ENCODE results near the gene SRPK2. TPM values are rescaled to one million over a fixed set of nuclear protein-coding genes. Genes with fewer than 3 reads are reported as not detected.
A peak's percentile ranks its signal among the peaks of the same experiment; 100 is the strongest.

SRPK2 gene
- total and polyA plus RNA-seq, 2 of the 13 experiments (the other 11 are each of a cell fraction or from before 2014, with no cell fraction given): 10.1 to 22.3 TPM

DNA sequence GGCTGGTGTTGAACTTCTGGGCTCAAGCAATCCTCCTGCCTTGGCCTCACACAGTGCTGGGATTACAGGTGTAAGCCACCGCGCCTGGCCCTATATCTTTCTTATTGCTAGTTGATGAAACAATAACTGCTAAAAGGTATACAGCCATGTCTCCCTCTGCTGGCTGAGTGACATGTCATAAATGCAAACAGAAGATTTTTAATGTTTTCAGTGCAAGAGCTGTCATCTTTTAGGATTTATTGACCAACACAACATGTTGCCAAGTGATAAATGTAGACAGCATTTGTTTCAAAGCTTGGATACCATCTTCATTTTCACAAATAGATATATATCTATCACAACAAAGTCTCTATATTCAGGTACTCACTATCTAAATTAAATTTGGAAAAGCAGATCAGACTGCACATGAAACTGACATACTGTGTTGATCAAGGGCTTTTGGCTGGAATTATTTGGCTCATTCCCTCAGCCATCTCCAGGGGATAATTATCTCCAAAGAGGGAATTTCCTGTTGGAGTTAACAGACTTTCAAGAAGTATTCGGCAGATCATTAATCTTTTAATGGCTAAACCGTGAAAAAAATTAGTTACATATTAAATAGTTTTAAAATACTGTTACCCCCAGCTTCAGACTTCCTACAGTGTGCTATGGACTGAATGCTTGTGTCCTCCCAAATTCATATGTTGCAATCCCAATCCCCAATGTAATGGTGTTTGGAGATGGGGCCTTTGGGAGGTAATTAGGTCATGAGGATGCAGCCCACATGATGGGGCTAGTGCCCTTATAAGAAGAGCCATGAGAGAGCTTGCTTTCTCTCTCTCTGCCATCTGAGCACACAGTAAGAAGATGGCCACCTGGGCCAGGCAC lies 41.3 kb upstream of the SRPK2 start (continued):
- no peak for TF ChIP-seq GTF2F1 (IDR thresholded peaks at IDR 0.05; ENCODE audit: low read length)
- no peak for TF ChIP-seq ZBTB1 (CRISPR knock-in tag; IDR thresholded peaks at IDR 0.05; ENCODE audit: borderline replicate concordance)
- TF ChIP-seq, protein P1, sequence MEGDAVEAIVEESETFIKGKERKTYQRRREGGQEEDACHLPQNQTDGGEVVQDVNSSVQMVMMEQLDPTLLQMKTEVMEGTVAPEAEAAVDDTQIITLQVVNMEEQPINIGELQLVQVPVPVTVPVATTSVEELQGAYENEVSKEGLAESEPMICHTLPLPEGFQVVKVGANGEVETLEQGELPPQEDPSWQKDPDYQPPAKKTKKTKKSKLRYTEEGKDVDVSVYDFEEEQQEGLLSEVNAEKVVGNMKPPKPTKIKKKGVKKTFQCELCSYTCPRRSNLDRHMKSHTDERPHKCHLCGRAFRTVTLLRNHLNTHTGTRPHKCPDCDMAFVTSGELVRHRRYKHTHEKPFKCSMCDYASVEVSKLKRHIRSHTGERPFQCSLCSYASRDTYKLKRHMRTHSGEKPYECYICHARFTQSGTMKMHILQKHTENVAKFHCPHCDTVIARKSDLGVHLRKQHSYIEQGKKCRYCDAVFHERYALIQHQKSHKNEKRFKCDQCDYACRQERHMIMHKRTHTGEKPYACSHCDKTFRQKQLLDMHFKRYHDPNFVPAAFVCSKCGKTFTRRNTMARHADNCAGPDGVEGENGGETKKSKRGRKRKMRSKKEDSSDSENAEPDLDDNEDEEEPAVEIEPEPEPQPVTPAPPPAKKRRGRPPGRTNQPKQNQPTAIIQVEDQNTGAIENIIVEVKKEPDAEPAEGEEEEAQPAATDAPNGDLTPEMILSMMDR (CRISPR knock-in tag; IDR thresholded peaks at IDR 0.05): peak; percentile 75
- TF ChIP-seq, protein P2, sequence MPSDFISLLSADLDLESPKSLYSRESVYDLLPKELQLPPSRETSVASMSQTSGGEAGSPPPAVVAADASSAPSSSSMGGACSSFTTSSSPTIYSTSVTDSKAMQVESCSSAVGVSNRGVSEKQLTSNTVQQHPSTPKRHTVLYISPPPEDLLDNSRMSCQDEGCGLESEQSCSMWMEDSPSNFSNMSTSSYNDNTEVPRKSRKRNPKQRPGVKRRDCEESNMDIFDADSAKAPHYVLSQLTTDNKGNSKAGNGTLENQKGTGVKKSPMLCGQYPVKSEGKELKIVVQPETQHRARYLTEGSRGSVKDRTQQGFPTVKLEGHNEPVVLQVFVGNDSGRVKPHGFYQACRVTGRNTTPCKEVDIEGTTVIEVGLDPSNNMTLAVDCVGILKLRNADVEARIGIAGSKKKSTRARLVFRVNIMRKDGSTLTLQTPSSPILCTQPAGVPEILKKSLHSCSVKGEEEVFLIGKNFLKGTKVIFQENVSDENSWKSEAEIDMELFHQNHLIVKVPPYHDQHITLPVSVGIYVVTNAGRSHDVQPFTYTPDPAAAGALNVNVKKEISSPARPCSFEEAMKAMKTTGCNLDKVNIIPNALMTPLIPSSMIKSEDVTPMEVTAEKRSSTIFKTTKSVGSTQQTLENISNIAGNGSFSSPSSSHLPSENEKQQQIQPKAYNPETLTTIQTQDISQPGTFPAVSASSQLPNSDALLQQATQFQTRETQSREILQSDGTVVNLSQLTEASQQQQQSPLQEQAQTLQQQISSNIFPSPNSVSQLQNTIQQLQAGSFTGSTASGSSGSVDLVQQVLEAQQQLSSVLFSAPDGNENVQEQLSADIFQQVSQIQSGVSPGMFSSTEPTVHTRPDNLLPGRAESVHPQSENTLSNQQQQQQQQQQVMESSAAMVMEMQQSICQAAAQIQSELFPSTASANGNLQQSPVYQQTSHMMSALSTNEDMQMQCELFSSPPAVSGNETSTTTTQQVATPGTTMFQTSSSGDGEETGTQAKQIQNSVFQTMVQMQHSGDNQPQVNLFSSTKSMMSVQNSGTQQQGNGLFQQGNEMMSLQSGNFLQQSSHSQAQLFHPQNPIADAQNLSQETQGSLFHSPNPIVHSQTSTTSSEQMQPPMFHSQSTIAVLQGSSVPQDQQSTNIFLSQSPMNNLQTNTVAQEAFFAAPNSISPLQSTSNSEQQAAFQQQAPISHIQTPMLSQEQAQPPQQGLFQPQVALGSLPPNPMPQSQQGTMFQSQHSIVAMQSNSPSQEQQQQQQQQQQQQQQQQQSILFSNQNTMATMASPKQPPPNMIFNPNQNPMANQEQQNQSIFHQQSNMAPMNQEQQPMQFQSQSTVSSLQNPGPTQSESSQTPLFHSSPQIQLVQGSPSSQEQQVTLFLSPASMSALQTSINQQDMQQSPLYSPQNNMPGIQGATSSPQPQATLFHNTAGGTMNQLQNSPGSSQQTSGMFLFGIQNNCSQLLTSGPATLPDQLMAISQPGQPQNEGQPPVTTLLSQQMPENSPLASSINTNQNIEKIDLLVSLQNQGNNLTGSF (CRISPR knock-in tag; IDR thresholded peaks at IDR 0.05): no peak
- no peak for TF ChIP-seq IKZF1 (IDR thresholded peaks at IDR 0.05)
- peak; percentile 11; the same call in 1 of the 2 replicates for TF ChIP-seq RAD21 (CRISPR knock-in tag; IDR thresholded peaks at IDR 0.05)
- TF ChIP-seq, protein P3, sequence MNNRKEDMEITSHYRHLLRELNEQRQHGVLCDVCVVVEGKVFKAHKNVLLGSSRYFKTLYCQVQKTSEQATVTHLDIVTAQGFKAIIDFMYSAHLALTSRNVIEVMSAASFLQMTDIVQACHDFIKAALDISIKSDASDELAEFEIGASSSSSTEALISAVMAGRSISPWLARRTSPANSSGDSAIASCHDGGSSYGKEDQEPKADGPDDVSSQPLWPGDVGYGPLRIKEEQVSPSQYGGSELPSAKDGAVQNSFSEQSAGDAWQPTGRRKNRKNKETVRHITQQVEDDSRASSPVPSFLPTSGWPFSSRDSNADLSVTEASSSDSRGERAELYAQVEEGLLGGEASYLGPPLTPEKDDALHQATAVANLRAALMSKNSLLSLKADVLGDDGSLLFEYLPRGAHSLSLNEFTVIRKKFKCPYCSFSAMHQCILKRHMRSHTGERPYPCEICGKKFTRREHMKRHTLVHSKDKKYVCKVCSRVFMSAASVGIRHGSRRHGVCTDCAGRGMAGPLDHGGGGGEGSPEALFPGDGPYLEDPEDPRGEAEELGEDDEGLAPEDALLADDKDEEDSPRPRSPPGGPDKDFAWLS (CRISPR knock-in tag; IDR thresholded peaks at IDR 0.05; ENCODE audit: borderline replicate concordance): no peak
- no peak for TF ChIP-seq RXRB (CRISPR knock-in tag; IDR thresholded peaks at IDR 0.05; ENCODE audit: borderline replicate concordance)

Data from HepG2 (cell line).